Measurements from ENCODE around the gene HEATR5A.
"Not testable (repeated sequence)": the region's sequence is repeated elsewhere in the genome, so short reads cannot be mapped to it uniquely, and the experiment has no call there.

Gene HEATR5A

DNA sequence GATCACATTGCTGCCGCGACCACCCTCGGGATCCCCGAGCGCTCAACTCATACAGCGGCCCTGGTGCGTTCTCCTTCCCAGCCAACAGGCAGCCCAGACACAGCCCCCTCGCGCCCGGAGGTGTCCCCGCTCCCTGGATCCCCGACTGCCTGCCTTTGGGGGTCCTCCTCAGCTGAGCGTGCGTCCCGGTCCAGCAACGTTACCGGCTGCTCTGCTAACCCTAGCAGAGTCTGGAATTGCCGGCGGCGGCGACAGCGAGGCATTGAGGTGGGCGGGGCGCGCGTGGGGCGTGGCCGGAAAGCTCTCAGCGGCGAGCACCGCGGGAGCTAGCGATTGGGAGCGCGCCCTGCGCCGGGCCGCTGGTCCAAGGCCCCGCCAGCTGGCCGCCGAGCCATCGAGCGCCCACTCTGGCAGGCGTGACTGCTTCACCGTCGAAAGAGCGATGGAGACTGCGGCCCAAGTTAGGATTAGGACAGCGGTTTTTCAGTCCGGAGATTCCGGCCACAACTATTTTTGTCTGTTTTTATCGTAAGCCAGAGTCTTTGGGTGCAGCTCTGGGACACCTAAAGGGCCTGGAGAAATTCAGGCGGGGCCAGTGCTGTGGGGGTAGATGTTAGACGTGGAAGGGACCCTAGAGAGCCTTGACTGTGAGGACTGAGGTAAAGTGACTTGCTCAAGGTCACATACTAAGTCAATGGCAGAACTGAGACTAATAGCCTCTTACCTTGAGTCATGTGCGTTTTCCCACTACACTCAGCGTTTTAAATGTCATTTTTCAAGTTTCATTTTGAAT, at the start of gene HEATR5A:
Gene HEATR5A, minus strand, starts transcription at position 232 of the 793 bp plus-strand sequence. CDS start 17,575 bp downstream, outside the sequence.
- DNase-seq, result peak; percentile 89

- DNase-seq, result no peak
Measured at GRCh38 chr14:31466554-31466953, 46.2 kb upstream of the HEATR5A start.

DNA sequence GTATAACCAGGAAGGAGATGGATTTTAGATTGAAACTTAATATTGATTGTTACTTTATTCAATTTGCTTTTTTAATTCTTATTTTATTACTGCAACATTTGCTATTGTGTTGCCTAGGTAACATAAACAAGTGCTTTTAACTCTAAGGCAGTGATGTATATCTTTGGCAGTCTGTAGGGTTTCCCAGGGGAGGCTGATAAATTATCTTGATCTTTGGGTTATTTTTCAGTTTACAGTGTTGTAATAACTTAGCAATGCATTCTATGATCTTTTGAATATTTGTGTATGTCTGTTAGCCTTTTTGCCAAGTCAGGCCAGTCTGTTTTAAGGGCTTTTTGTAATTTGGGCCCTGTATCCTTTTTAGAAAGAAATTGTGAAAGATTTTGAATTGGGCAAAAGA, 44.8 kb upstream of the HEATR5A start:
- no peak for DNase-seq

- DNase-seq, result not testable (repeated sequence)
Measured at GRCh38 chr14:31462450-31462849, 42.1 kb upstream of the HEATR5A start.

DNA sequence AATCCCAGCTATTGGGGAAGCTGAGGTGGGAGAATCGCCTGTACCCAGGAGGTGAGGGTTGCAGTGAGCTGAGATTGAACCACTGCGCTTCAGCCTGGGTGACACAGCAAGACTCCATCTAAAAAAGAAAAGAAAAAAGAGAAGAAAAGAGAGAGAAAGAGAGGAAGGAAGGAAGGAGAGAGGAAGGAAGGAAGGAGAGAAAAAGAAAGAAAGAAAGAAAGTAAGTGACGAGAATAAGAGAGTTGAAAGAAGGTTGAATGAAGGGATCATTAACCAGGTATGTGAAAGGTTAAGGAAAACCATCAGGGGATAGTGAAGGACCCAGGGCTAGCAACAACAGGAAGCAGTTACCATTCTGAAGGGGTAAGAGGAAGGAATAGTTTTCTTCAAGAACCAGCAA, 41.2 kb upstream of the HEATR5A start:
- no peak for DNase-seq

DNA sequence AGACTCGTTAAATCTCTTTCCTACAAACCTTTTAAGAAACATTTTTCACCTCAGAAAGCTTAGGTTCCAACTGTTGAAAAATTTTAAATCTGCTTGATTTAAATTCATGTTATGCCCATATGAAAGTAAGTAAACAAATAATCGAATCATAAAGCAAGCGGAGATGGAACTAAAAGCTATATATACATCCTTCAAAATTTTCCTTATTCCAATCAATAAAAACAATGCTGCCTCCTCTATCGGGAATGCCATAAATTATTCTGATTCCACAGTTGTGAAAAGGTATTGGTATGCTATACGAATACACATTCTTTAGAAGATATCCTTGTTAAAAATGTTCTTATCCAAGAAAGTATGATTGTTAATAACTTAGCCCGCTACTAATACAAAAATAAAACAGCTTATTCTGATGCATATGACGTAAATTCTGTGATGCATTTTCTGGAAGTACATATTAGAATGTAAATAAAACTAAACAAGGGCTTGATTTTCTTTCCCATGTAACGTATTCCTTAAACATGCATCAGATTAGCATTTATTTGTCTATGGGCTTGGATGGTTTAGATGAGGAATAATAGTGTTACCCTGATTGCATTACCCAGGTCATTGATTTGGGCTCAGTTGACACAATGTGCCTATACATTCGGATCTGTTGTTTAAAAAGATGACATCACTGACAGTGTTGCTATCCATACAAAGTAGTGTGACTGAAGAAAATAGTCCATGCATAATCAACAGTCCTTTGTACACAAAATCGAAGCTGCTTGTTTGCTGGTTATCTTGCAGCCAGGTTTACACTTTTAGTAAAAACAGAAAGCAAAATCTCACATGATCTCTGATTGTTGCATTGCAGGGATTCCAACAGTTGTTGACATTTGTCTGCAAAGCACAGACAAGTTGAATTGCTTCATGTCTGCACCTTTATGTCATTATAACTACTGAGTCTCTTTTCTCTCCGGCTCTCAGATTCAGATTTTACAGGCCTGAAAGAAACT, 37.6 kb upstream of the HEATR5A start:
- no peak for DNase-seq

- peak; percentile 88 for DNase-seq
Measured at GRCh38 chr14:31456841-31457664, 36.7 kb upstream of the HEATR5A start, which contains the start of gene DTD2. Gene DTD2, minus strand, starts transcription at chr14:31457506. Its CDS starts 113 bp downstream, at chr14:31457393.

DNA sequence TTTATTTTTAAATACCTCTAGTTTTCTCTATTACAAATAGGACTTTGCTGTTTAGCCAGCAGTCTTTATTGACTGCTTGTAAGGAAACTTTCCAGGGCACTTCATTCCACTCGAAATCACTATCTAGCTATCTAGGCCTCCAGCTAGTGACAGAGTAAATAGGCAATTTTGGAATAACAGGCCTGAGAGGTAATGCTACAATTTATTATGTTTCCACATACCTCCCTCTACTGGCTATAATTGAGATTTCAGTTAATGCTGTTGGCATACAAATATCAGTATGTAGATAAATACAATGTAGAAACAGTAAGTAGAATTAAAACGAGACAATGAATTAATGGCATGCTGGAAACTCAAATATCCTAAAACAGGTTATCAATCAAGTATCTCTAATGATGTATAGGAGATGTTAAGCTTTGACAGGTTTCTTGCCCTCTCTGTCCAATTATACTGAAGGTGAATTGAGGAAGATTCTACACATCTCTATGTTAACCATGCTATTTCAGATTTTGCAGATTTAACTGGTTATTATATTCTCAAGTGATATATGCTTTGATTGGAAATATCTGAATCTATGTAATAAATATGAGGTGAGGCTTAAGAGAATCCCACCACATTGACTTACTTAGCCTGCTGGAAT, 29.7 kb upstream of the HEATR5A start:
- DNase-seq, result peak; percentile 23

- no peak for DNase-seq
Measured at GRCh38 chr14:31449136-31449535, 28.8 kb upstream of the HEATR5A start.

- DNase-seq, result no peak
Measured at GRCh38 chr14:31445703-31446102, 25.4 kb upstream of the HEATR5A start.

DNA sequence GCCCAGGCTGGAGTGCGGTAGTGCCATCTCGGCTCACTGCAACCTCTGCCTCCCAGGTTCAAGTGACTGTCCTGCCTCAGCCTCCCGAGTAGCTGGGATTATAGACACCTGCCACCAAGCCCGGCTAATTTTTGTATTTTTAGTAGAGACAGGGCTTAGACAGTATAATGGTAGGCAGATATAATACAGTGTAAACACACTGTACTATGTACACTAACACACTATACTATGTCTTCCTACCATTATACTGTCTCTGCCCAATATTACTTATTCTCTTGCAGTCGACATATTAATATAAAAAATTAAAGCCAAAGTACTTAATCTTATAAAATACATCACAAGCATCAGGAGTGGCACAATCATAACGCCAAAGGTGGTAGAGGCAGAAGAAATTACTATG, 21.9 kb upstream of the HEATR5A start:
- no peak for DNase-seq

DNA sequence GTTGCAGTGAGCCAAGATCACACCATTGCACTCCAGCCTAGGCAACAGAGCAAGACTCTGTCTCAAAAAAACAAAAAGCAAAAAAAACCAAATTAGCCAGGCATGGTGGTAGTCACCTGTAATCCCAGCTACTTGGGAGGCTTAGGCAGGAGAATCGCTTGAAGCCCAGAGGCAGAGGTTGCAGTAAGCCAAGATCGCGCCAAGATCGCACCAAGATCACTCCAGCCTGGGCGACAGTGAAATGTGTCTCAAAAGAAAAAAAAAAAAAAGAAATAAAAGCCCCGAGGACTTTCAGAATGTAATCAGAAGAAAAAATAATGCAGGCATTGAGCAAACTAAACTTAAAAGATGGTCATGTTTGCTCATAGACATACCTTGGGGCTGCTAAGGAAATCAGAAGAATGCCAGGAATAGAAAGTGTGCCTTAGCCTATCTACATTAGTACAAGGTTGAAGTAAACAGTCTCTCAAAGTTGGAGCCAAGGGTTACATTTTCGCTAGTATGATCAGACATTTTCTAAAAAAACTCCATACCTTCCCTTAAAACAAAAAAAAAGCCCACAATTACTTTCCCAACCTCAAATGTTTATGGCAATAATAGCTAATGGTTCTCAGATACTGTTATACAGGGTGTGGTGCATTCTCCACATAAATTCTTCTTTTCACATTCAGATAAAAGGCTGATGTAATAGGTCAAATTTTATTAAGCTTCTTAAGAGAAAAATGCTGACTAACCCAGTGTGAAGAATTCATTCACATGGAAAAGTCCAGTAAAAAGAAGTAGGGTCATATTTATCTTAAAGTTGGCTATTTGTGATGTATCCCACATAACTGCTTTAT, 21.1 kb upstream of the HEATR5A start:
- no peak for DNase-seq

- no peak for DNase-seq
Measured at GRCh38 chr14:31440280-31440679, 19.9 kb upstream of the HEATR5A start.

- no peak for DNase-seq
Measured at GRCh38 chr14:31439561-31439960, 19.2 kb upstream of the HEATR5A start.

- not testable (repeated sequence) for DNase-seq
Measured at GRCh38 chr14:31437045-31437691, 16.8 kb upstream of the HEATR5A start.

- no peak for DNase-seq
Measured at GRCh38 chr14:31435276-31435675, 14.9 kb upstream of the HEATR5A start.

GRCh38 chr14:31430634-31431264, 10.4 kb upstream of the HEATR5A start:
- no peak for DNase-seq

GRCh38 chr14:31429791-31430190, 9.4 kb upstream of the HEATR5A start:
- no peak for DNase-seq

DNA sequence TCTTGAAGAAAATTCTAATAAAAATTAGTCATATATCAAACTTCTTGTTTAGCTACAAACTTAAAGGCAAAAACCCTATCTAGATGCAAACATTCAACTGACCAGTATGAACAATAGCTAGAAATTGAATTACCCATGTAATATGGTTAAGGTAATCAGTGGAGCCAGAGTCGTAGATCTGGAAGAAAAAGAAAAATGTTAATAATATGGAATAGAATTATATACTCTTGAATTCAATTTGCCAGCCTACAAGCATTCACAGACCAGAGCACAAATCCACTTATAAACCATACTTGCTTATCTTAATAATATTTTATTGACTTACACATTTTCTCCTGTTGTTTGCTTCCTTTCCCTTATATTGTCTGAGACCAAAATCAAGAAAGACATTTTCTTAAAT, 7.7 kb upstream of the HEATR5A start:
- DNase-seq, result no peak

DNA sequence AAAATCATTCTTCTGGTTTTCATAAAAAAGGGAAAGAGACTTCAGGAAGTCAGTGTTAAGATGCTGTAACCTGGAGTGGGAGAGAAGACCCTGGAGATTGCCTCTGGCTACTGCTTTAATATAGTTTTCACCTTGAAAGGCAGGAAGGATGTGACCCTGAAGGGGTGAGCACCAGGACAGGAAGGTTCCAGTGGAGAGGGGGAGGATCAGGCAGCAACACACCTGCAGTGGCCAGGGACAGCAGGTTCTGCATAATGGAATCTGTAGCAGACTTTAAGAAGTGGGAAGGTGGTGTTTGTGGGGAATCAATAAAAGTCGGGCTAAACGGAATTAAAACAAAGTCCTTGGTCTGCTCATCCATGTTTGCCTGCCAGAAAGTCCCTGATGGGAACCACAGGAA, 6.3 kb upstream of the HEATR5A start:
- DNase-seq, result no peak

Measured in GF-D8 (cell line).